ENCODE measurements around the gene MIOS. TPM values are rescaled to one million over a fixed set of nuclear protein-coding genes. Genes with fewer than 3 reads are reported as not detected.

MIOS gene
- total and polyA plus RNA-seq, 2 of the 4 experiments (the other 2 are of a cell fraction) = 10.6 to 32.4 TPM

DNA sequence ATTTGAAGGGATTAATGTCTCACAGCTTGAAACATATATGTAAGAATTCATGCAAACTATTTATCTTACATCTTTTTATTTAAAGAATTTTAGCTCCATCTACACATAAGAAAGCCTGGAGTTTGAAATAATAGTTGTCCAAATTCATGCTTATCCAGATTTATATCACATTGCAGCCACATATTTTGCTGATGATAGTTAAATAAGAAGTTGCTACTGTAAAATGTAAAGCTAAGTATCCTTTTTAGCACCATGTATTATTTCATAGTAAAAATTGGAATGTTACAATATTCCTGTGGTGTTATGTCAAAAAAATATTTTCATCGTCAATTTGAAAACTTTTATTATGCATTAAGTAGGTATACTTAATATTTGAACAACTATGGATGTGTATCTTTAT lies 46.5 kb downstream of the MIOS start:
- H3K9me1 ChIP-seq (ENCODE audit: insufficient read depth, low read length) = no peaks in the 10 kb centered on the region
- no peaks in the 10 kb centered on the region for H3K27me3 ChIP-seq (ENCODE audit: control insufficient read depth, insufficient read depth, low read length)
- no peaks in the 10 kb centered on the region for H3K79me1 ChIP-seq (ENCODE audit: low read depth in 1 of 2, low read length in 2 of 2)
- no peaks in the 10 kb centered on the region for H4K20me1 ChIP-seq (ENCODE audit: insufficient read depth, low read length)
- H2AK5ac ChIP-seq (ENCODE audit: low read depth, low read length) = no peak overlapping the region
- no TSS peak for BruUV-seq (replicated peaks)
- ATAC-seq (ENCODE audit: low read depth) = no peak
- no peak overlapping the region for H2BK120ac ChIP-seq (ENCODE audit: low read depth, low read length)
- no peak overlapping the region for H3K23ac ChIP-seq (ENCODE audit: low read depth, low read length)
- H2BK20ac ChIP-seq (ENCODE audit: low read depth, low read length) = no peak overlapping the region
- H2AK9ac ChIP-seq (replicated peaks; ENCODE audit: low read depth, low read length, poor library complexity) = no peak overlapping the region
- no peak overlapping the region for H3K18ac ChIP-seq (ENCODE audit: low read depth, low read length)
- TF ChIP-seq, protein P1, sequence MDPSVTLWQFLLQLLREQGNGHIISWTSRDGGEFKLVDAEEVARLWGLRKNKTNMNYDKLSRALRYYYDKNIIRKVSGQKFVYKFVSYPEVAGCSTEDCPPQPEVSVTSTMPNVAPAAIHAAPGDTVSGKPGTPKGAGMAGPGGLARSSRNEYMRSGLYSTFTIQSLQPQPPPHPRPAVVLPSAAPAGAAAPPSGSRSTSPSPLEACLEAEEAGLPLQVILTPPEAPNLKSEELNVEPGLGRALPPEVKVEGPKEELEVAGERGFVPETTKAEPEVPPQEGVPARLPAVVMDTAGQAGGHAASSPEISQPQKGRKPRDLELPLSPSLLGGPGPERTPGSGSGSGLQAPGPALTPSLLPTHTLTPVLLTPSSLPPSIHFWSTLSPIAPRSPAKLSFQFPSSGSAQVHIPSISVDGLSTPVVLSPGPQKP (IDR thresholded peaks at IDR 0.05; ENCODE audit: borderline replicate concordance, low read depth, low read length) = no peak
- TF ChIP-seq RAD21 (IDR thresholded peaks at IDR 0.05; ENCODE audit: low read length) (no peak), MXI1 (IDR thresholded peaks at IDR 0.05; ENCODE audit: borderline replicate concordance, low read depth, low read length) (no peak), RCOR1 (IDR thresholded peaks at IDR 0.05; ENCODE audit: insufficient replicate concordance, low read length) (no peak), NFE2L2 (IDR thresholded peaks at IDR 0.05; ENCODE audit: low read depth, low read length) (no peak), MAFK (IDR thresholded peaks at IDR 0.05; ENCODE audit: low read depth, low read length) (no peak), MAZ (IDR thresholded peaks at IDR 0.05; ENCODE audit: borderline replicate concordance, low read depth, low read length) (no peak), CHD1 (IDR thresholded peaks at IDR 0.05; ENCODE audit: low read depth, low read length) (no peak), CEBPB (IDR thresholded peaks at IDR 0.05; ENCODE audit: low read depth, low read length) (no peak), FOS (IDR thresholded peaks at IDR 0.05; ENCODE audit: low read depth, low read length) (no peak), POLR2A (IDR thresholded peaks at IDR 0.05; ENCODE audit: low read depth, low read length) (no peak), SMC3 (IDR thresholded peaks at IDR 0.05; ENCODE audit: low read depth, low read length) (no peak), BHLHE40 (IDR thresholded peaks at IDR 0.05; ENCODE audit: low read depth, low read length) (no peak), RFX5 (IDR thresholded peaks at IDR 0.05; ENCODE audit: low read depth, low read length) (no peak)
- TF ChIP-seq, protein P2, sequence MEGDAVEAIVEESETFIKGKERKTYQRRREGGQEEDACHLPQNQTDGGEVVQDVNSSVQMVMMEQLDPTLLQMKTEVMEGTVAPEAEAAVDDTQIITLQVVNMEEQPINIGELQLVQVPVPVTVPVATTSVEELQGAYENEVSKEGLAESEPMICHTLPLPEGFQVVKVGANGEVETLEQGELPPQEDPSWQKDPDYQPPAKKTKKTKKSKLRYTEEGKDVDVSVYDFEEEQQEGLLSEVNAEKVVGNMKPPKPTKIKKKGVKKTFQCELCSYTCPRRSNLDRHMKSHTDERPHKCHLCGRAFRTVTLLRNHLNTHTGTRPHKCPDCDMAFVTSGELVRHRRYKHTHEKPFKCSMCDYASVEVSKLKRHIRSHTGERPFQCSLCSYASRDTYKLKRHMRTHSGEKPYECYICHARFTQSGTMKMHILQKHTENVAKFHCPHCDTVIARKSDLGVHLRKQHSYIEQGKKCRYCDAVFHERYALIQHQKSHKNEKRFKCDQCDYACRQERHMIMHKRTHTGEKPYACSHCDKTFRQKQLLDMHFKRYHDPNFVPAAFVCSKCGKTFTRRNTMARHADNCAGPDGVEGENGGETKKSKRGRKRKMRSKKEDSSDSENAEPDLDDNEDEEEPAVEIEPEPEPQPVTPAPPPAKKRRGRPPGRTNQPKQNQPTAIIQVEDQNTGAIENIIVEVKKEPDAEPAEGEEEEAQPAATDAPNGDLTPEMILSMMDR (conservative IDR thresholded peaks at IDR 0.05; ENCODE audit: low read depth, low read length) = no peak
- TF ChIP-seq, protein P3, sequence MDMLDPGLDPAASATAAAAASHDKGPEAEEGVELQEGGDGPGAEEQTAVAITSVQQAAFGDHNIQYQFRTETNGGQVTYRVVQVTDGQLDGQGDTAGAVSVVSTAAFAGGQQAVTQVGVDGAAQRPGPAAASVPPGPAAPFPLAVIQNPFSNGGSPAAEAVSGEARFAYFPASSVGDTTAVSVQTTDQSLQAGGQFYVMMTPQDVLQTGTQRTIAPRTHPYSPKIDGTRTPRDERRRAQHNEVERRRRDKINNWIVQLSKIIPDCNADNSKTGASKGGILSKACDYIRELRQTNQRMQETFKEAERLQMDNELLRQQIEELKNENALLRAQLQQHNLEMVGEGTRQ (IDR thresholded peaks at IDR 0.05; ENCODE audit: low read depth, low read length) = no peak
- CTCF ChIA-PET = no interaction called here
- in situ Hi-C loops (cut with MboI; ENCODE audit: low sequenced_read_pairs) = no loop called here
- H3K36me3 ChIP-seq (ENCODE audit: control insufficient read depth, insufficient read depth, low read length) = no peaks in the 10 kb centered on the region
- no peak overlapping the region for H3K27ac ChIP-seq (ENCODE audit: insufficient read depth, low read length)
- H3K14ac ChIP-seq (replicated peaks; ENCODE audit: low read depth, low read length) = no peak overlapping the region
- no peak overlapping the region for H3K56ac ChIP-seq (ENCODE audit: extremely low read depth, insufficient read depth, low read length)
- no peak overlapping the region for H3K4me2 ChIP-seq (ENCODE audit: low read depth, low read length)
- H3K4me3 ChIP-seq (ENCODE audit: insufficient read depth, low read depth, low read length) = no peak overlapping the region
- dilution Hi-C loops (cut with HindIII; ENCODE audit: low sequenced_read_pairs, unreplicated experiment) = no loop called here
- no peak overlapping the region for H4K5ac ChIP-seq (ENCODE audit: low read depth, low read length)
- POLR2A ChIA-PET (ENCODE audit: unreplicated experiment) = no interaction called here
- H2AFZ ChIP-seq (replicated peaks; ENCODE audit: low read length, poor library complexity) = no peak overlapping the region
- no peak overlapping the region for H3K4ac ChIP-seq (ENCODE audit: low read depth, low read length)
- H4K8ac ChIP-seq (ENCODE audit: low read depth in 2 of 2, low read length in 2 of 2) = no peak overlapping the region
- H4K91ac ChIP-seq (ENCODE audit: insufficient read depth, low read depth, low read length) = no peak overlapping the region
- no peaks in the 10 kb centered on the region for H3K9me3 ChIP-seq (ENCODE audit: control insufficient read depth, insufficient read depth, low read length)
- H2BK15ac ChIP-seq (ENCODE audit: low read depth, low read length) = no peak overlapping the region
- intact Hi-C loops (cut with micrococcal nuclease) = no loop called here
- H3K9ac ChIP-seq (ENCODE audit: low read depth, low read length) = no peak overlapping the region
- no peak for DNase-seq
- no peaks in the 10 kb centered on the region for H3K4me1 ChIP-seq (ENCODE audit: control insufficient read depth, insufficient read depth, low read length)
- no peak overlapping the region for H2BK5ac ChIP-seq (ENCODE audit: low read depth, low read length, poor library complexity, severe bottlenecking)
- WGBS, 2 experiments (ENCODE audit: extremely low coverage in 2 of 2, insufficient read length in 1 of 2) = no CpG with 5 or more reads among the region's 1 CpG
